HCT116 (cell line): ENCODE results near the gene MRAS. TPM values are rescaled to one million over a fixed set of nuclear protein-coding genes. Genes with fewer than 3 reads are reported as not detected.

Experiments
- ATAC-seq: fragments of 200-7000 bp; cut with Tn5 transposase; 2 replicates; pipeline ENCODE4 v1.9.1; 2020; ENCODE audit warnings: mild to moderate bottlenecking, moderate library complexity
- BruUV-seq: library from RNA; stranded (reverse); fragments of 400-500 nt; replicated peaks from 2 replicates; lab custom pipeline; 2021; lab: Mats Ljungman, UMichigan
- CTCF ChIA-PET: fragments of 300-600 bp; sonication (Branson Sonifier 250); formaldehyde crosslinking; loops from one replicate; lab custom pipeline; 2021; ENCODE audit warnings: antibody characterized with exemption; lab: Charles Lee
- POLR2A ChIA-PET: fragments of 300-600, 350-600 bp; sonication (Branson Sonifier 250); formaldehyde crosslinking; loops from one replicate; lab custom pipeline; 2021; ENCODE audit warnings: antibody characterized with exemption; lab: Charles Lee
- RAD21 ChIA-PET, 2 experiments: fragments of 300-600 bp; sonication (Branson Sonifier 250); formaldehyde crosslinking; loops; one replicate each; lab custom pipeline; 2023; ENCODE audit warnings: low total read pairs in 2 of 2; ENCODE audit not compliant: uncharacterized antibody in 2 of 2, unreplicated experiment in 2 of 2, low non-redundant PET in 1 of 2; lab: Charles Lee
- DNase-seq: peaks from one replicate; pipeline ENCODE4 v3.0.0-alpha.2; 2010; ENCODE audit warnings: low read depth, low spot score
- H2AFZ ChIP-seq: fragments of 200-600 bp; shearing (Covaris generic), sonication (generic); 2 replicates; pipeline ENCODE4 v1.6.1; 2017; ENCODE audit warnings: low read depth, mixed run types, mixed read lengths, antibody characterized with exemption, low read length; ENCODE audit not compliant: poor library complexity, severe bottlenecking
- H3K27ac ChIP-seq: 2 replicates; pipeline ENCODE4 v1.5.1; 2012; ENCODE audit warnings: low read depth, low read length
- H3K27me3 ChIP-seq: fragments of 200-600 bp; sonication (generic); 2 replicates; pipeline ENCODE4 v1.6.1; 2016; ENCODE audit warnings: mixed run types, low read length, mixed read lengths; ENCODE audit not compliant: insufficient read depth
- H3K36me3 ChIP-seq, 2 experiments: fragments of 200-500 bp in 1 of 2; fragments of 200-600 bp in 1 of 2; sonication (Bioruptor generic) in 1 of 2; sonication (generic) in 1 of 2; 2 replicates each; pipeline versions ENCODE4 v1.5.1 to v1.6.1; 2014 to 2016; ENCODE audit warnings: low read length in 2 of 2, inconsistent platforms in 1 of 2, mixed read lengths in 1 of 2, mixed run types in 1 of 2; ENCODE audit not compliant: insufficient read depth in 2 of 2, control insufficient read depth in 1 of 2
- H3K4me1 ChIP-seq, 2 experiments: fragments of 200-600 bp in 1 of 2; sonication (generic) in 1 of 2; 2 replicates each; pipeline versions ENCODE4 v1.5.1 to v1.6.1; 2012 to 2017; ENCODE audit warnings: low read length in 2 of 2, inconsistent platforms in 1 of 2, mild to moderate bottlenecking in 1 of 2, mixed read lengths in 1 of 2, mixed run types in 1 of 2, moderate library complexity in 1 of 2; ENCODE audit not compliant: insufficient read depth in 2 of 2, control insufficient read depth in 1 of 2
- H3K4me2 ChIP-seq: fragments of 200-600 bp; sonication (generic); 2 replicates; pipeline ENCODE4 v1.6.1; 2017; ENCODE audit warnings: mixed run types, low read length, mixed read lengths
- H3K4me3 ChIP-seq, 2 experiments: fragments of 200-600 bp in 1 of 2; sonication (generic) in 1 of 2; replicated peaks in 1 of 2; 2 replicates each; pipeline ENCODE4 v1.5.1; 2011 to 2016; ENCODE audit warnings: low read length in 2 of 2, control low read depth in 1 of 2, low read depth in 1 of 2, mild to moderate bottlenecking in 1 of 2, mixed read lengths in 1 of 2, mixed run types in 1 of 2
- H3K79me2 ChIP-seq: fragments of 200-600 bp; sonication (generic); 2 replicates; pipeline ENCODE4 v1.6.1; 2017; ENCODE audit warnings: mild to moderate bottlenecking, mixed run types, low read length, moderate library complexity, mixed read lengths; ENCODE audit not compliant: insufficient read depth
- H3K9ac ChIP-seq: fragments of 200-600 bp; sonication (generic); 2 replicates; pipeline ENCODE4 v1.6.1; 2016; ENCODE audit warnings: low read length, mixed read lengths
- H3K9me2 ChIP-seq: fragments of 200-600 bp; sonication (generic), shearing (Covaris generic); 2 replicates; pipeline ENCODE4 v1.6.1; 2017; ENCODE audit warnings: mixed run types, mild to moderate bottlenecking, moderate library complexity; ENCODE audit not compliant: insufficient read depth
- H3K9me3 ChIP-seq, 2 experiments: fragments of 200-500 bp in 1 of 2; fragments of 200-600 bp in 1 of 2; sonication (Bioruptor generic) in 1 of 2; sonication (generic) in 1 of 2; 2 replicates each; pipeline ENCODE4 v1.6.1; 2014 to 2017; ENCODE audit warnings: low read length in 2 of 2, mixed read lengths in 2 of 2, inconsistent platforms in 1 of 2, low read depth in 1 of 2, mild to moderate bottlenecking in 1 of 2, mixed run types in 1 of 2, moderate library complexity in 1 of 2; ENCODE audit not compliant: control insufficient read depth in 1 of 2, insufficient read depth in 1 of 2
- H4K20me1 ChIP-seq: fragments of 200-600 bp; sonication (generic), shearing (Covaris generic); 2 replicates; pipeline ENCODE4 v1.6.1; 2017; ENCODE audit warnings: mixed run types, mild to moderate bottlenecking, moderate library complexity; ENCODE audit not compliant: insufficient read depth
- CBX3 ChIP-seq: IDR thresholded peaks from 2 replicates; pipeline ENCODE4 v1.6.1; 2012; ENCODE audit warnings: low read depth
- CEBPB ChIP-seq: IDR thresholded peaks from 2 replicates; pipeline ENCODE4 v1.6.1; 2012; ENCODE audit warnings: low read depth
- CTCF ChIP-seq, 3 experiments: fragments of 200-600 bp in 1 of 3; sonication (generic) in 1 of 3; IDR thresholded peaks in 2 of 3; conservative IDR thresholded peaks in 1 of 3; 2 replicates each; pipeline ENCODE4 v1.5.1; 2012 to 2017; ENCODE audit warnings: low read depth in 2 of 3, low read length in 2 of 3, antibody characterized with exemption in 1 of 3, borderline replicate concordance in 1 of 3, control low read depth in 1 of 3, mild to moderate bottlenecking in 1 of 3, mixed read lengths in 1 of 3, mixed run types in 1 of 3, moderate library complexity in 1 of 3; ENCODE audit not compliant: insufficient read depth in 1 of 3
- EGR1 ChIP-seq: IDR thresholded peaks from 2 replicates; pipeline ENCODE4 v1.6.1; 2012; ENCODE audit warnings: low read depth
- ELF1 ChIP-seq: IDR thresholded peaks from 2 replicates; pipeline ENCODE4 v1.6.1; 2012; ENCODE audit warnings: low read depth, borderline replicate concordance
- FOSL1 ChIP-seq: IDR thresholded peaks from 2 replicates; pipeline ENCODE4 v1.6.1; 2012; ENCODE audit warnings: low read depth
- POLR2A ChIP-seq: IDR thresholded peaks from 2 replicates; pipeline ENCODE4 v1.7.0; 2011; ENCODE audit warnings: borderline replicate concordance; ENCODE audit not compliant: insufficient read depth, insufficient read length; ENCODE audit errors: extremely low read depth
- POLR2AphosphoS5 ChIP-seq: IDR thresholded peaks from 2 replicates; pipeline ENCODE4 v1.6.1; 2011; ENCODE audit warnings: mild to moderate bottlenecking, low read depth, low read length, moderate library complexity
- RAD21 ChIP-seq: IDR thresholded peaks from 2 replicates; pipeline ENCODE4 v1.6.1; 2012; ENCODE audit warnings: low read depth, mild to moderate bottlenecking
- TCF7L2 ChIP-seq: IDR thresholded peaks from 2 replicates; pipeline ENCODE4 v1.7.0; 2011; ENCODE audit warnings: borderline replicate concordance, inconsistent platforms; ENCODE audit not compliant: insufficient read depth, insufficient read length; ENCODE audit errors: extremely low read depth
- YY1 ChIP-seq: IDR thresholded peaks from 2 replicates; pipeline ENCODE4 v1.6.1; 2011; ENCODE audit warnings: low read length, low read depth, moderate library complexity, mild to moderate bottlenecking; ENCODE audit not compliant: insufficient replicate concordance; ENCODE audit errors: extremely low read depth
- ZNF274 ChIP-seq: fragments of 200-500 bp; sonication (Bioruptor generic); IDR thresholded peaks from 2 replicates; pipeline ENCODE4 v1.6.1; 2014; ENCODE audit warnings: mild to moderate bottlenecking, low read depth, low read length, inconsistent platforms
- intact Hi-C: fragments of 100-400 bp; cut with micrococcal nuclease; formaldehyde crosslinking; loops from 2 replicates; pipeline ENCODE4 v1.10.0; 2022
- total RNA-seq: library from RNA; stranded (reverse); gene quantifications from one replicate; pipeline ENCODE4 v1.2.1, GENCODE V29; 2021; ENCODE audit not compliant: unreplicated experiment
- TF ChIP-seq, protein P1 (sequence below): IDR thresholded peaks from 2 replicates; pipeline ENCODE4 v1.6.1; 2012
- TF ChIP-seq, protein P2 (sequence below): IDR thresholded peaks from 2 replicates; pipeline ENCODE4 v1.6.1; 2011; ENCODE audit warnings: mild to moderate bottlenecking, low read length, moderate library complexity; ENCODE audit not compliant: insufficient replicate concordance; ENCODE audit errors: extremely low read depth
- TF ChIP-seq, protein P3 (sequence below): IDR thresholded peaks from 2 replicates; pipeline ENCODE4 v1.6.1; 2012

MRAS gene
- total RNA-seq, 1 experiment from 2014 or later = 13.5 TPM

DNA sequence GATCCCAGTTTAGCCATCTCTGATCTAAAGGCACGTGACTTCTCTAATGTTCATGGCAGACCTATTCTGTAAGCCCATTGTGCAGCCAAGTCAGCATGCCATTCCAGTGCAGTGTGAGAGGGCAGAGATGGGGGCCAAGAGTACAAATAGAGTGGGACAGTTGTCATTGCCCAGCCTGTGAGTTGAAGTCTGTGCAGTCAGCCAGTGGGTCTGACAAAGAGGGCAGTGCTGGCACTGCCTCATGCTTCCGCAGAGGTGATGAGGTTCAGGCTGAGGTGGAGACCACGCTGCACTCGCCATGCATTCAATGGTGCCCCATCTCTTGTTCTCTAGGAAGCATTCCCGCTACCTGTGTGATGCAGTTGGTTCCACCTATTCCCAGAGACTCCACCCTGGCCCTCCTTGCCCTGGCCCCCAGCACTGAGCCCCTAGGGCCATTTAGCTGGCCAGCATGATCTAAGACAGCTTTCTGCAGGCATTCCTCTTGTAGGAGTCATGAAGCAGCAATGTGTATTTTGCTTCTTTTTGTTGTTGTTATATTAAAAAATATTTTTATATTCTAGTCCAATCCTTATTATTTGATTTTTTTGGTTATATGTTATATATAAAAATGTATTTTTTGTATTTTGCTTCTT is 3.7 kb downstream of the MRAS start:
- Histone ChIP-seq H3K4me2 (no peak overlapping the region), H2AFZ (no peak overlapping the region), H3K4me1 (peaks cover 3 to 15% of the 10 kb centered on the region in 2 experiments; a peak in 3 of 4 replicates), H4K20me1 (no peaks in the 10 kb centered on the region), H3K79me2 (no peaks in the 10 kb centered on the region), H3K9ac (no peak overlapping the region), H3K36me3 (no peaks in the 10 kb centered on the region), H3K4me3 (no peak overlapping the region), H3K27me3 (no peaks in the 10 kb centered on the region), H3K9me3 (no peaks in the 10 kb centered on the region), H3K9me2 (no peaks in the 10 kb centered on the region), H3K27ac (no peak overlapping the region)
- BruUV-seq = no TSS peak
- DNase-seq = no peak
- no peak for TF ChIP-seq RAD21
- no peak for TF ChIP-seq TCF7L2
- TF ChIP-seq FOSL1 = no peak
- TF ChIP-seq ZNF274 = no peak
- no peak for TF ChIP-seq CBX3
- TF ChIP-seq YY1 = no peak
- TF ChIP-seq, protein P1, sequence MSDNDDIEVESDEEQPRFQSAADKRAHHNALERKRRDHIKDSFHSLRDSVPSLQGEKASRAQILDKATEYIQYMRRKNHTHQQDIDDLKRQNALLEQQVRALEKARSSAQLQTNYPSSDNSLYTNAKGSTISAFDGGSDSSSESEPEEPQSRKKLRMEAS = no peak
- TF ChIP-seq EGR1 = no peak
- TF ChIP-seq, protein P2, sequence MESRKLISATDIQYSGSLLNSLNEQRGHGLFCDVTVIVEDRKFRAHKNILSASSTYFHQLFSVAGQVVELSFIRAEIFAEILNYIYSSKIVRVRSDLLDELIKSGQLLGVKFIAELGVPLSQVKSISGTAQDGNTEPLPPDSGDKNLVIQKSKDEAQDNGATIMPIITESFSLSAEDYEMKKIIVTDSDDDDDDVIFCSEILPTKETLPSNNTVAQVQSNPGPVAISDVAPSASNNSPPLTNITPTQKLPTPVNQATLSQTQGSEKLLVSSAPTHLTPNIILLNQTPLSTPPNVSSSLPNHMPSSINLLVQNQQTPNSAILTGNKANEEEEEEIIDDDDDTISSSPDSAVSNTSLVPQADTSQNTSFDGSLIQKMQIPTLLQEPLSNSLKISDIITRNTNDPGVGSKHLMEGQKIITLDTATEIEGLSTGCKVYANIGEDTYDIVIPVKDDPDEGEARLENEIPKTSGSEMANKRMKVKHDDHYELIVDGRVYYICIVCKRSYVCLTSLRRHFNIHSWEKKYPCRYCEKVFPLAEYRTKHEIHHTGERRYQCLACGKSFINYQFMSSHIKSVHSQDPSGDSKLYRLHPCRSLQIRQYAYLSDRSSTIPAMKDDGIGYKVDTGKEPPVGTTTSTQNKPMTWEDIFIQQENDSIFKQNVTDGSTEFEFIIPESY = no peak
- no peak for TF ChIP-seq CTCF (IDR thresholded peaks at IDR 0.05 in 2 of 3, conservative IDR thresholded peaks at IDR 0.05 in 1 of 3; ENCODE audit: borderline replicate concordance in 1 of 3, insufficient read depth in 1 of 3, low read depth in 2 of 3, low read length in 2 of 3)
- no peak for TF ChIP-seq CEBPB
- TF ChIP-seq POLR2A = no peak
- no peak for TF ChIP-seq ELF1
- TF ChIP-seq, protein P3, sequence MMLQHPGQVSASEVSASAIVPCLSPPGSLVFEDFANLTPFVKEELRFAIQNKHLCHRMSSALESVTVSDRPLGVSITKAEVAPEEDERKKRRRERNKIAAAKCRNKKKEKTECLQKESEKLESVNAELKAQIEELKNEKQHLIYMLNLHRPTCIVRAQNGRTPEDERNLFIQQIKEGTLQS = no peak
- TF ChIP-seq POLR2AphosphoS5 = no peak
- ChIA-PET POLR2A (no interaction called here), CTCF (no interaction called here), RAD21 (no interaction called here)
- ATAC-seq = no peak
- intact Hi-C loops = no loop called here
